Parathyroid adenoma (tissue), 2 donors: ENCODE measurements around the gene GOLGA5.
"Not testable (repeated sequence)": the region's sequence is repeated elsewhere in the genome, so short reads cannot be mapped to it uniquely, and the experiment has no call there.

Source experiments
- H2AFZ ChIP-seq: fragments of 300-600 bp; sonication (generic); one replicate; pipeline ENCODE4 v1.7.0; 2017; ENCODE audit warnings: antibody characterized with exemption, mild to moderate bottlenecking
- H3K27ac ChIP-seq: fragments of 300-600 bp; sonication (generic); one replicate; pipeline ENCODE4 v1.7.0; 2017
- H3K27me3 ChIP-seq: fragments of 300-600 bp; sonication (generic); one replicate; pipeline ENCODE4 v1.7.0; 2017; ENCODE audit warnings: low read length; ENCODE audit not compliant: control insufficient read depth, insufficient read depth
- H3K36me3 ChIP-seq: fragments of 300-600 bp; sonication (generic); one replicate; pipeline ENCODE4 v1.7.0; 2017; ENCODE audit warnings: low read length; ENCODE audit not compliant: control insufficient read depth, insufficient read depth
- H3K4me1 ChIP-seq: fragments of 300-600 bp; sonication (generic); one replicate; pipeline ENCODE4 v1.7.0; 2017; ENCODE audit warnings: control low read depth
- H3K4me2 ChIP-seq: fragments of 300-600 bp; sonication (generic); one replicate; pipeline ENCODE4 v1.7.0; 2017; ENCODE audit warnings: low read length
- H3K4me3 ChIP-seq: fragments of 300-600 bp; sonication (generic); one replicate; pipeline ENCODE4 v1.7.0; 2017; ENCODE audit warnings: low read depth, low read length
- H3K79me2 ChIP-seq: fragments of 300-600 bp; sonication (generic); one replicate; pipeline ENCODE4 v1.7.0; 2017; ENCODE audit warnings: control low read depth
- H3K9ac ChIP-seq: fragments of 300-600 bp; sonication (generic); one replicate; pipeline ENCODE4 v1.7.0; 2017; ENCODE audit warnings: mild to moderate bottlenecking
- H3K9me3 ChIP-seq: fragments of 300-600 bp; sonication (generic); one replicate; pipeline ENCODE4 v1.7.0; 2017; ENCODE audit warnings: low read length; ENCODE audit not compliant: control insufficient read depth
- CTCF ChIP-seq: fragments of 300-600 bp; sonication (generic); IDR thresholded peaks from one replicate; pipeline ENCODE4 v1.7.0; 2017; ENCODE audit warnings: antibody characterized with exemption, mild to moderate bottlenecking
- donor health status: primary hyperparathyroidism.

Gene GOLGA5

DNA sequence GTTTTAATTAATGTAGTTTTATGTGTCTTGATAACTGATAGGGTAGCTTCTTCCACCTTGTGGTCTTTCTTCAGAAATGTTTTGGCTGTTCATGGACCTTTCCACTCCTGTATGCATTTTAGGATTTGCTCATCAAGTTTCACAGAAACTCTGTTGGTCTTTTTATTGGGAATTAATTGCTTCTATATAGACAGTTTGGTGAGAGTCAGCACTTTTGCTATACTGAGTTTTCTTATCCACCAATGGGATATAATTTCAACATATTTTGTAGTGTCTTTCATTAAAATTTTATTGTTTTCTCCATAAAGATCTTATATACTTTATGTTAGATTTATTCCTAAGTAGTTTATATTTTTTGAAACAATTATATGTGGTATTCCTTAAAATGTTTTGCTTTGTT lies 7.8 kb downstream of the GOLGA5 start:
- no peaks in the 10 kb centered on the region for H3K4me1 ChIP-seq
- no peak for TF ChIP-seq CTCF

DNA sequence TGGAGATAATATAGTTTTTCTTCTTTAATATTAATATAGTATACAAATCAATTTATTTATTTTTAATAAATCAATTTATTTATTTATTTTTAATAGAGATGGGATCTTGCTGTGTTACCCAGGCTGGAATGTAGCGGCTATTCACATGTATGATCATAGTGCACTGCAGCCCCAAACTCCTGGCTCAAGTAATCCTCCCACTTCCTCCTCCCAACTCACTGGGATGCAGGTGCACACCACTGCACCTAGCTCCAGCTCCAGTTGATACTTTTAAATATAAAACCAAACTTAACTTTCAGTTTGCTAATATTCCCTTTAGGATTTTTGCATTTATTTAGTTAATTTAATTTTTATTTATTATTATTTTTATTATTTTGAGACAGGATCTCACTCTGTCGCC lies 8.6 kb downstream of the GOLGA5 start:
- no peak for TF ChIP-seq CTCF
- H3K27ac ChIP-seq, result no peak overlapping the region
- H3K36me3 ChIP-seq, result no peaks in the 10 kb centered on the region

More for the DNA sequence above, 7.8 kb downstream of the GOLGA5 start:
- H3K4me3 ChIP-seq, result no peak overlapping the region
- H3K27me3 ChIP-seq, result no peaks in the 10 kb centered on the region
- H3K4me2 ChIP-seq, result peak overlapping the region; percentile 12
- peaks cover 23% of the 10 kb centered on the region for H3K79me2 ChIP-seq
- no peak overlapping the region for H3K9ac ChIP-seq
- no peaks in the 10 kb centered on the region for H3K36me3 ChIP-seq
- no peak overlapping the region for H2AFZ ChIP-seq
- H3K27ac ChIP-seq, result no peak overlapping the region
- no peaks in the 10 kb centered on the region for H3K9me3 ChIP-seq

GRCh38 chr14:92813201-92813600 lies 19.1 kb downstream of the GOLGA5 start:
- no peaks in the 10 kb centered on the region for H3K27me3 ChIP-seq
- H3K27ac ChIP-seq, result no peak overlapping the region
- H3K4me3 ChIP-seq, result no peak overlapping the region
- no peak overlapping the region for H2AFZ ChIP-seq
- H3K4me2 ChIP-seq, result no peak overlapping the region
- H3K79me2 ChIP-seq, result peaks cover 2% of the 10 kb centered on the region
- H3K9me3 ChIP-seq, result no peaks in the 10 kb centered on the region
- no peak for TF ChIP-seq CTCF
- no peaks in the 10 kb centered on the region for H3K36me3 ChIP-seq
- H3K9ac ChIP-seq, result no peak overlapping the region
- H3K4me1 ChIP-seq, result no peaks in the 10 kb centered on the region

More for the DNA sequence above, 8.6 kb downstream of the GOLGA5 start:
- H2AFZ ChIP-seq, result no peak overlapping the region
- no peak overlapping the region for H3K4me2 ChIP-seq
- no peak overlapping the region for H3K9ac ChIP-seq
- no peaks in the 10 kb centered on the region for H3K4me1 ChIP-seq
- no peaks in the 10 kb centered on the region for H3K9me3 ChIP-seq
- no peak overlapping the region for H3K4me3 ChIP-seq
- H3K27me3 ChIP-seq, result no peaks in the 10 kb centered on the region
- H3K79me2 ChIP-seq, result peaks cover 26% of the 10 kb centered on the region

GRCh38 chr14:92819011-92819597 lies 25.0 kb downstream of the GOLGA5 start:
- H3K79me2 ChIP-seq, result no peaks in the 10 kb centered on the region
- TF ChIP-seq CTCF, result no peak
- H3K4me3 ChIP-seq, result no peak overlapping the region
- H3K9me3 ChIP-seq, result no peaks in the 10 kb centered on the region
- no peaks in the 10 kb centered on the region for H3K36me3 ChIP-seq
- H3K4me1 ChIP-seq, result no peaks in the 10 kb centered on the region
- H3K27me3 ChIP-seq, result no peaks in the 10 kb centered on the region
- H3K4me2 ChIP-seq, result no peak overlapping the region
- no peak overlapping the region for H3K9ac ChIP-seq
- H3K27ac ChIP-seq, result no peak overlapping the region
- no peak overlapping the region for H2AFZ ChIP-seq

- H3K9ac ChIP-seq, H3K79me2 ChIP-seq, H3K4me3 ChIP-seq, H3K27me3 ChIP-seq, H2AFZ ChIP-seq, H3K4me2 ChIP-seq, H3K27ac ChIP-seq, H3K4me1 ChIP-seq, H3K36me3 ChIP-seq, H3K9me3 ChIP-seq: not testable (repeated sequence)
These were observed 25.8 kb downstream of the GOLGA5 start for GRCh38 chr14:92819680-92820535.

DNA sequence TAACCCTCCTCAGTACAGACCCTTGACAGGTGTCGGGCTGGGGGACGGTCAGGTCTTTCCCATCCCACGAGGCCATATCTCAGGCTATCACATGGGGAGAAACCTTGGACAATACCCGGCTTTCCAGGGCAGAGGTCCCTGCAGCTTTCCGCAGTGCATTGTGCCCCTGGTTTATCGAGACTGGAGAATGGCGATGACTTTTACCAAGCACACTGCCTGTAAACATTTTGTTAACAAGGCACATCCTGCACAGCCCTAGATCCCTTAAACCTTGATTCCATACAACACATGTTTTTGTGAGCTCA lies 26.4 kb downstream of the GOLGA5 start:
- not testable (repeated sequence) for H2AFZ ChIP-seq, H3K4me1 ChIP-seq, H3K27ac ChIP-seq, H3K27me3 ChIP-seq, H3K9ac ChIP-seq, H3K4me2 ChIP-seq, H3K9me3 ChIP-seq, H3K36me3 ChIP-seq, H3K4me3 ChIP-seq, H3K79me2 ChIP-seq
